C4-2B (cell line): Measurements from ENCODE around the gene GLIPR1L1.

Source experiments
- CTCF ChIP-seq: fragments of 450-650 bp; conservative IDR thresholded peaks from 2 replicates; pipeline ENCODE4 v1.5.1; 2017; ENCODE audit warnings: mild to moderate bottlenecking
- ZFX ChIP-seq: fragments of 450-650 bp; IDR thresholded peaks from 2 replicates; pipeline ENCODE4 v1.6.1; 2017

- TF ChIP-seq CTCF (no peak), ZFX (no peak)
Observed at GRCh38 chr12:75404231-75404630, 69.8 kb downstream of the GLIPR1L1 start.
